Activated CD4-positive, alpha-beta T cell treated with anti-CD3 and anti-CD28 coated beads for 4 hours (primary cell): Measurements from ENCODE around the gene RETN.

ENCODE experiments used
- DNase-seq, 2 donors: peaks; one replicate each; pipeline ENCODE4 v3.0.0-alpha.2; 2020

The RETN gene

DNA sequence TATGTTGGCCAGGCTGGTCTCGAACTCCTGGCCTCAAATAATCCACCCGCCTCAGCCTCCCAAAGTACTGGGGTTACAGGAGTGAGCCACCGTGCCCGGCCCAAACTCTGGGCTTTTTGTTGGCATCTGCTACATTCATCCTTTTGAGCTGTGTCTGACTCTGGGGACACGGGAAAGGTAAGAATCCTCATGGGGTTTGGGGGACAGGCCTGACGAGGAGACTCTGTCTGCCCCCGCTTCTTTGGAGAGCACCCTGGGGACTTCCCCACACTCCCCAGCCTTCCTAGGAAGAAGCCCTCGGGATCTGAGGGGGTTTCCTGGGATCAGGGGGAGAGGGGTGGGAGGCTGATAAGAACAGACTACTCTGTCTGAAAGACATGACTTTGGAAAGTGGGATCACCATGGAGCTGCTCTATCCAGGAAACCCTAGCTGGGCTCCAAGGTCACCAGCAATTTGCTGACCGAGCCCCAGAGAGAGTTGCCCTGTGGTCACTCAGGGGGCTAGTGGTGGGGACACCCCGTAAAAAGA is 41.1 kb downstream of the RETN start:
- DNase-seq, result no peak

DNA sequence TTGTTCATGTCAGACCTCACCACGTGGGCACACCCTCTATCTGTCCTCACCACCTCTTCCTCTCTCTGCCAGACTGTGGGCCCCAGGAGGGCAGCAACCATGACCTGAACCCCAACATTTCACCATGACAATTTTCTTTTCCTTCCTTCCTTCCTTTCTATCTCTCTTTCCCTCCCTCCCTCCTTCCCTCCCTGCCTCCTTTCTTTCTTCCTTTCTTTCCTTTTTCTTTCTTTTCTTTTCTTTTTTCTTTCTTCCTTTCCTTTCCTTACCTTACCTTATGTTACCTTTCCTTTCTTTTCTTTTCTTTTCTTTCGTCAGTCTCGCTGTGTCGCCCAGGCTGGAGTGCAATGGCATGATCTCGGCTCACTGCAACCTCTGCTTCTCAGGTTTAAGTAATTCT is 41.8 kb downstream of the RETN start:
- no peak for DNase-seq

DNA sequence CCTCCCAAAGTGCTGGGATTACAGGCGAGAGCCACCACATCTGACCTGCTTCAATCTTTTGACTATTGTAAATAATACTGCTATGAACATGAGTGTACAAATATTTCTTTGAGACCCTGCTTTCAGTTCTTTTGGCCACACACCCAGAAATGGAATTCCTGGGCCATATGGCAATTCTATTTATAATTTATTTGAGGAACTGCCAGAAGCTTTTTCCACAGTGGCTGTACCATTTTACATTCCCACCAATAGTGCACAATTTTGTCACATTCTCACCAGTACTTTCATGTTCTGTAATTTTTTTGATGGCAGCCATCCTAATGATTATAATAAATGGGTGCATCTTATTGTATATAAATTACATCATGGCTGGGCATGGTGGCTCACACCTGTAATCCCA is 46.8 kb downstream of the RETN start:
- no peak for DNase-seq

DNA sequence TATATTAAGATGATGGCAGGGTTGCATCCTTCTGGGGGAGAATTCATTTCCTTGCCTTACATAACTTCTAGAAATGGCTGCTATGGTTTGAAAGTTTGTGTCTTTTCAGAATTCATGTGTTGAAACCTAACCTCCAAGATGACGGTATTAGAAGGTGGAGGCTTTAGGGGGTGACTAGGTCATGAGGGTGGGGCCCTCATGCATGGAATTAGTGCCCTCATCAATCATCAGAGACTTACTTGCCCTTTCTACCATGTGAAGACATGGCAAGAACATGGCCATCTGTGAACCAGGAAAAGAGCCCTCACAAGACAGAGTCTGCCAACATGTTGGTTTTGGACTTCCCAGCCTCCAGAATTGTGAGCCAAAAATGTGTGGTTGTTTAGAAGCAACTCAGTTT is 47.9 kb downstream of the RETN start:
- no peak for DNase-seq

DNA sequence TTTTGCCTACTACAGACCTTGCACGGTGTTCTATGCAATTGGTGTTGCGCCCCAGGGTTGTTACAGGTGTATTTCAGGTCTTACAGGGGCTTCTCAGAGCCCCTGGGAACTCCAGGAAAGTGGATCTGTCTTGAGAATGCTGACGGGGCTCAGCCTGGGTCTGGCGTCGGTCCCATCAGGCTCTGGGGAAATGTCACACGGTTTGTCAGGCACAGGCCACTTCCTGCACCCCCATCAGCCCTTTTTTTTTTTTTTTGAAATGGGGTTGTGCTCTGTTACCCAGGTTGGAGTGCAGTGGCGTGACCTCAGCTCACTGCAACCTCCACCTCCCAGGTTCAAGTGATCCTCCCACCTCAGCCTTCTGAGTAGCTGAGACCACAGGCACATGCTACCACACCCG is 49.8 kb downstream of the RETN start:
- no peak for DNase-seq
